ENCODE measurements around the gene TLR8.

- no peak for TF ChIP-seq POLR2A (IDR thresholded peaks at IDR 0.05)
- no peak for TF ChIP-seq CTCF (IDR thresholded peaks at IDR 0.05)
Observed at GRCh38 chrX:12932244-12932643, 25.8 kb downstream of the TLR8 start.

Measured in body of pancreas (tissue), 4 donors.